Stimulated activated CD4-positive, alpha-beta T cell treated with anti-CD3 and anti-CD28 coated beads, TNF-alpha, amount 100 ng/mL, for 4 hours (primary cell): ENCODE measurements around the gene NAA15.
"Not testable (repeated sequence)": the region's sequence is repeated elsewhere in the genome, so short reads cannot be mapped to it uniquely, and the experiment has no call there.

Experiments used
- DNase-seq, 3 experiments: peaks; one replicate each; pipeline ENCODE4 v3.0.0-alpha.2; 2020; ENCODE audit warnings: low read depth in 3 of 3

The NAA15 gene

GRCh38 chr4:139451997-139452396, 150.7 kb downstream of the NAA15 start:
- DNase-seq, result no peak

DNA sequence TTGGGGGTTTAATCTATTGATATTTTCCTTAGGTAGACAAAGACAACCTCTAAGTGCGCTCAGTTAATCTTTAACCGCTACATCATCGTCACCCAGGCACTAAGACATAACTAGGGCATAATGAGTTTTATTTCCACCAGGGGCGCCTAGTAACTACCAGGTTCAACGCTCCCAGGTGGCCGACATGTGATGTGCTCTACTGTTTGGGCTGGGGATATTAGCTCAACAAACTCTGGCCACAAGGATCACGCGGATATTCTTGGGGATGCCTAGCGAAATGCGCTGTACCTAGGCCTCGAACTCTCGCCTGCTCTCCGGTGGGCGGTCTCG, 151.7 kb downstream of the NAA15 start:
- DNase-seq, result peak in 2 of 3 experiments; percentile 32 to 41

DNA sequence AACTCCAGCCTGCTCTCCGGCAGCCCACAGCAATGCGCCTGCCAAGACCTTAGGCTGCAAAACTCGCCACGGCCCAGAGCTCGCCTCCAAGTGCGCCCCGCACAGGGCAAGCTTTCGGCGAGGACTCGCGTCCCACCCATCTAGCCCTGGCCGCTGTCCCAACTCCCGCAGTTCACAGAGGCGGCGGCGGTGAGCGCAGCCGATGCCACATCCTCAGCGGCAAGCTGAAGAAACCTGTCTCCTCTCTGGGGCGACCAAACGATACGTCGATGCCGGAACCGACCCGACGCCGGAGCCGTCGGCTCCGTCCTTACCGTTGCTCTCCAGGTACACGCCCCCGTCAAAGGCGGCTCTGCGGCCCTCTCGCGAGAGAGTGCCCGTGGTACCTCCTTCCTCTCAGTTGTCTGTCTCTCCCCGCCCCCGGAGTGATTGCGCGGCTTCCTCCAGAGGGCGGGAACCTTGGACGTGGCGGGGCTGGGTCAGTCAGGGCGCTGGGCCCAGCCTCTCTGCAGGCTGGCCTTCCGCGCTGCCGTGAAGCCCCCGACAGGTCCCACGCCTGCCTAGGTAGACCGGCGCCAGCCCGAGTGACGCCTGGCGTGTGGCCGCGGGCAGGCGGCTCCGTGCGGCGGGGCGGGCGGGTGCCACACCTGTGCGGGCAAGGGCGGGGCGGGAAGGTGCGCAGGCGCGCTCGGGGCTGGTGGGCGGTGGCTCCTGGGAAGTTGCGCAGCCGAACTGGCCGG, 152.2 kb downstream of the NAA15 start:
- peak; percentile 92 to 98 (median 94) for DNase-seq

- DNase-seq, result no peak
Observed at GRCh38 chr4:139454111-139455045, 153.1 kb downstream of the NAA15 start, which contains the start of gene RAB33B. Gene RAB33B, plus strand, starts transcription at chr4:139454121. Its CDS starts 75 bp downstream, at chr4:139454196.

- no peak for DNase-seq
Observed at GRCh38 chr4:139455126-139455538, 153.8 kb downstream of the NAA15 start.

- DNase-seq, result no peak
Observed at GRCh38 chr4:139457318-139457717, 156.0 kb downstream of the NAA15 start.

DNA sequence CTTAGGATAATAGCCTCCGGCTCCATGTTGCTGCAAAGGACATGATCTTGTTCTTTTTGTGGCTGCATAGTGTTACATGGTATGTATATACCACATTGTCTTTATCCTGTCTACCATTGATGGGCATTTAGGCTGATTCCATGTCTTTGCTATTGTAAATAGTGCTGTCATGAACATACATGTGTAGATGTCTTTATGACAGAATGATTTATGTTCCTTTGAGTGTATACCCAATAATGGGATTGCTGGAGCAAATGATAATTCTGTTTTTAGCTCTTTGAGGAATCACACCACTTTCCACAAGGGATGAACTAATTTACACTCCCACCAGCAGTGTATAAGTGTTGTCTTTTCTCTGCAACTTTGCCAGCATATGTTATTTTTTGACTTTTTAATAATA, 157.2 kb downstream of the NAA15 start:
- no peak for DNase-seq

GRCh38 chr4:139458999-139459398, 157.7 kb downstream of the NAA15 start:
- no peak for DNase-seq

GRCh38 chr4:139460565-139460964, 159.3 kb downstream of the NAA15 start:
- no peak for DNase-seq

DNA sequence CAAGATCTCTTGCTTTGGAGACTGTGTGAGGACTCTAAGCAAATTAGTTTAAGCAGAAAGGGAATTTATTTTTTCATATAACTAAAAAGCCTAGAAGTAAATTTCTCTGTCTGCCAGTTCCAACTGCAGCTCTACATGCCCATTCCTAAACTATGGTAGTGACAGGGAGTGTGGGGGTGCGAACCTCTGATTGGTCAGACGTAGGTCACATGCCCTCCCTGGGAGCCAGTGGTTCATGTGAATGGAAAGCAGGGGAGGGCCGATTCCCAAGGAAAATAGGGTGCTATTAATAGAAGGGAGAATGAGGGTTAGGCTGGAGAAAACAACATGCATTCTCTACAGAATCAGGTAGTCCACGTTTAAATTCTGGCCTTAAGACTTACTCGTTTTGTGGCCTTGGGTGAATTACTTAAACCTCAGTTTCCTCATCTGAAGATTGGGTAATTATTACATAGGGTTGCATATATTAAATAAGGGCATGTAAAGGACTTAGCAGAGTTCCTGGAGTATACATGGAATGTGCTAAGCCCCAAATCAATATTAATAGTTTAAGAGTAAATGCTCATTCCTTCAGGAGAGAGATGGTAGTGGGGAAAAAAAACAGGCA, 159.8 kb downstream of the NAA15 start:
- no peak for DNase-seq

DNA sequence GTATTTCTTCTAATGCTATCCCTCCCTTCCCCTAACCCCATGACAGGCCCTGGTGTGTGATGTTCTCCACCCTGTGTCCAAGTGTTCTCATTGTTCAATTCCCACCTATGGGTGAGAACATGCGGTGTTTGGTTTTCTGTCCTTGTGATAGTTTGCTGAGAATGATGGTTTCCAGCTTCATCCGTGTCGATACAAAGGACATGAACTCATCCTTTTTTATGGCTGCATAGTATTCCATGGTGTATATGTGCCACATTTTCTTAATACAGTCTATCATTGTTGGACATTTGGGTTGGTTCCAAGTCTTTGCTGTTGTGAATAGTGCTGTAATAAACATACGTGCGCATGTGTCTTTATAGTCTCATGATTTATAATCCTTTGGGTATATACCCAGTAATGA, 163.2 kb downstream of the NAA15 start:
- not testable (repeated sequence) for DNase-seq

GRCh38 chr4:139465922-139466321, 164.6 kb downstream of the NAA15 start:
- DNase-seq, result no peak

DNA sequence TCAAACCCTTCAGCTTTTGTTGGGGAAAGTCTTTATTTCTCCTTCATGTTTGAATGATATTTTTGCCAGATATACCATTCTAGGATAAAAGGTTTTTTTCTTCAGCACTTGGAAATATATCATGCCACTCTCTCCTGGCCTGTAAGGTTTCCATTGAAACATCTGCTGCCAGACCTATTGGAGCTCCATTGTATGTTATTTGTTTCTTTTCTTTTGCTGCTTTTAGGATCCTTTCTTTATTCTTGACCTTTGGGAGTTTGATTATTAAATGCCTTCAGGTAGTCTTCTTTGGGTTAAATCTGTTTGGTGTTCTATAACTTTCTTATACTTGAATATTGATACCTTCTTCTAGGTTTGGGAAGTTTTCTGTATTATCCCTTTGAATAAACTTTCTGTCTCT, 167.5 kb downstream of the NAA15 start:
- not testable (repeated sequence) for DNase-seq

- DNase-seq, result no peak
Observed at GRCh38 chr4:139469216-139469615, 167.9 kb downstream of the NAA15 start.
